ENCODE results near the gene CIPC. TPM values are rescaled to one million over a fixed set of nuclear protein-coding genes. Genes with fewer than 3 reads are reported as not detected.
A peak's percentile ranks its signal among the peaks of the same experiment; 100 is the strongest.

CIPC gene
- total and polyA plus RNA-seq, 9 of the 15 experiments (the other 6 are each of a cell fraction or from before 2014, with no cell fraction given): 5.0 to 16.9 (median 10.7) TPM

DNA sequence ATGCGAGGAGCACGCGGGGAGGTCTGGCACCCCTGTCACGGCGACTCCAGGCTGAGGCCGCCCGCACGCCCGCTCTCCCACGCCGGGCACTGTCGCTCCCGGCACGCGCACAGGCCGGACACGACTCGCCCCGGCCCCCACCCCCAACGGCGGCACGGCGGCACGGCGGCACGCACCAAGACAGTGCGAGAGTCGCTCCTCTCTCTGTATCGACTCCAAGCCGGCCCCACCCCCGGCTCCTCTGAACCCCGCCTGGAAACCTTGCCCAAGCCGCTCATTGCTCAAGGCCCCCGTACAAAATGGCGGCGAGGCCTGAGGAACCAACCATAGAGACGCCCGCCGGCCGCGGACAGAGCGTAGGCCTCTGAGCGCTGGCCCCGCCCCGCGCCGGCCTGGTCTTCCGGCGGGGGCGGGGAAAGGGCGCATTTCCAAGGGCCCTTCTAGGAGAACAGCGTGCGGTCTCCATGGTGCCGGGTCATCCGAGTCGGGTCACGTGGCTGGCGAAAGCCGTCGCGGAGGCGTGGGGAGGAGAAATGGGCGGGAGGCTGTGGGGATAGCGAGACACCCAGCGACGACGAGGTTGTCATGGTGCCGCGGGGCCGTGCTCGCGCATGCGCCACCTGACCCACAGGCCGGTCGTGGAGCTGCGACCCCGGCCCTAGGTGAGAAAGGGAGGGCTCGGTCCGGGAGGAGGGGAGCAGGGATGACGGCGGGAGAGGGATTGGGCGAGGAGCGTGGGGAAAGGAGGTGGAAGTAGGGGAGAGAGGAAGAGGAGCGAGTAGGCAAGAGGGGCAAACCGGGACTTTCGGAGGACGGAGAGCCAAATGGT, at the start of gene CIPC (continued):
- no peak for TF ChIP-seq FOXO4 (CRISPR knock-in tag; IDR thresholded peaks at IDR 0.05)
- peak; percentile 19; the same call in 1 of the 2 replicates for TF ChIP-seq JUN (IDR thresholded peaks at IDR 0.05; ENCODE audit: borderline replicate concordance, low read depth, low read length)
- 0 out of 2 replicates have a peak, but pooled peaks have one; percentile 64 for TF ChIP-seq JUN (CRISPR knock-in tag; IDR thresholded peaks at IDR 0.05; ENCODE audit: borderline replicate concordance)
- 0 out of 2 replicates have a peak, but pooled peaks have one; percentile 45 for TF ChIP-seq SAFB (IDR thresholded peaks at IDR 0.05; ENCODE audit: borderline replicate concordance, low read depth, low read length)
- peak; percentile 92 for TF ChIP-seq POLR2G (IDR thresholded peaks at IDR 0.05; ENCODE audit: low read depth, low read length)
- TF ChIP-seq SPI1 (IDR thresholded peaks at IDR 0.05; ENCODE audit: borderline replicate concordance, low read depth, low read length): no peak
- TF ChIP-seq RBM22 (IDR thresholded peaks at IDR 0.05; ENCODE audit: low read depth, low read length, poor library complexity, severe bottlenecking): peak; percentile 18
- no peak for TF ChIP-seq ZNF175 (CRISPR knock-in tag; IDR thresholded peaks at IDR 0.05; ENCODE audit: low read depth)
- no peak for TF ChIP-seq ZNF695 (CRISPR knock-in tag; IDR thresholded peaks at IDR 0.05)
- TF ChIP-seq ZNF124 (CRISPR knock-in tag; IDR thresholded peaks at IDR 0.05): no peak
- TF ChIP-seq ZNF699 (CRISPR knock-in tag; IDR thresholded peaks at IDR 0.05; ENCODE audit: insufficient replicate concordance): no peak
- TF ChIP-seq ZFX (CRISPR knock-in tag; IDR thresholded peaks at IDR 0.05): peak; percentile 98
- no peak for TF ChIP-seq ZC3H8 (IDR thresholded peaks at IDR 0.05)
- TF ChIP-seq ELK1 (CRISPR knock-in tag; IDR thresholded peaks at IDR 0.05): no peak
- TF ChIP-seq ZNF217 (CRISPR knock-in tag; IDR thresholded peaks at IDR 0.05): no peak
- TF ChIP-seq, protein P1, sequence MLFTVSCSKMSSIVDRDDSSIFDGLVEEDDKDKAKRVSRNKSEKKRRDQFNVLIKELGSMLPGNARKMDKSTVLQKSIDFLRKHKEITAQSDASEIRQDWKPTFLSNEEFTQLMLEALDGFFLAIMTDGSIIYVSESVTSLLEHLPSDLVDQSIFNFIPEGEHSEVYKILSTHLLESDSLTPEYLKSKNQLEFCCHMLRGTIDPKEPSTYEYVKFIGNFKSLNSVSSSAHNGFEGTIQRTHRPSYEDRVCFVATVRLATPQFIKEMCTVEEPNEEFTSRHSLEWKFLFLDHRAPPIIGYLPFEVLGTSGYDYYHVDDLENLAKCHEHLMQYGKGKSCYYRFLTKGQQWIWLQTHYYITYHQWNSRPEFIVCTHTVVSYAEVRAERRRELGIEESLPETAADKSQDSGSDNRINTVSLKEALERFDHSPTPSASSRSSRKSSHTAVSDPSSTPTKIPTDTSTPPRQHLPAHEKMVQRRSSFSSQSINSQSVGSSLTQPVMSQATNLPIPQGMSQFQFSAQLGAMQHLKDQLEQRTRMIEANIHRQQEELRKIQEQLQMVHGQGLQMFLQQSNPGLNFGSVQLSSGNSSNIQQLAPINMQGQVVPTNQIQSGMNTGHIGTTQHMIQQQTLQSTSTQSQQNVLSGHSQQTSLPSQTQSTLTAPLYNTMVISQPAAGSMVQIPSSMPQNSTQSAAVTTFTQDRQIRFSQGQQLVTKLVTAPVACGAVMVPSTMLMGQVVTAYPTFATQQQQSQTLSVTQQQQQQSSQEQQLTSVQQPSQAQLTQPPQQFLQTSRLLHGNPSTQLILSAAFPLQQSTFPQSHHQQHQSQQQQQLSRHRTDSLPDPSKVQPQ (CRISPR knock-in tag; IDR thresholded peaks at IDR 0.05; ENCODE audit: borderline replicate concordance): no peak
- no peak for TF ChIP-seq ZNF134 (CRISPR knock-in tag; conservative IDR thresholded peaks at IDR 0.05)
